GM18508 (cell line): ENCODE results near the gene PLXNA4.
"Not testable (repeated sequence)": the region's sequence is repeated elsewhere in the genome, so short reads cannot be mapped to it uniquely, and the experiment has no call there.

Experiments
- ATAC-seq: cut with Tn5 transposase; IDR thresholded peaks from one replicate; pipeline ENCODE4 v1.9.1; 2021; ENCODE audit warnings: moderate number of reproducible peaks; ENCODE audit not compliant: insufficient read depth, unreplicated experiment

Gene PLXNA4

GRCh38 chr7:132403465-132404110 lies 172.7 kb downstream of the PLXNA4 start:
- no peak for ATAC-seq

- ATAC-seq = no peak
Measured at GRCh38 chr7:132402751-132403245, 173.5 kb downstream of the PLXNA4 start.

- ATAC-seq = no peak
Measured at GRCh38 chr7:132402096-132402495, 174.2 kb downstream of the PLXNA4 start.

- ATAC-seq = no peak
Measured at GRCh38 chr7:132400561-132401142, 175.6 kb downstream of the PLXNA4 start.

- ATAC-seq = no peak
Measured at GRCh38 chr7:132399367-132399766, 176.9 kb downstream of the PLXNA4 start.

GRCh38 chr7:132398253-132398925 lies 177.9 kb downstream of the PLXNA4 start:
- ATAC-seq = no peak

GRCh38 chr7:132397070-132397469 lies 179.2 kb downstream of the PLXNA4 start:
- ATAC-seq = no peak

- ATAC-seq = no peak
Measured at GRCh38 chr7:132395361-132395760, 180.9 kb downstream of the PLXNA4 start.

- no peak for ATAC-seq
Measured at GRCh38 chr7:132394283-132395198, 181.7 kb downstream of the PLXNA4 start.

GRCh38 chr7:132393789-132394261 lies 182.4 kb downstream of the PLXNA4 start:
- ATAC-seq = no peak

- no peak for ATAC-seq
Measured at GRCh38 chr7:132392713-132393112, 183.6 kb downstream of the PLXNA4 start.

- no peak for ATAC-seq
Measured at GRCh38 chr7:132390705-132391104, 185.6 kb downstream of the PLXNA4 start.

- ATAC-seq = not testable (repeated sequence)
Measured at GRCh38 chr7:132390049-132390448, 186.2 kb downstream of the PLXNA4 start.

- no peak for ATAC-seq
Measured at GRCh38 chr7:132388688-132389087, 187.6 kb downstream of the PLXNA4 start.

GRCh38 chr7:132387596-132387995 lies 188.7 kb downstream of the PLXNA4 start:
- no peak for ATAC-seq

GRCh38 chr7:132386201-132386681 lies 190.0 kb downstream of the PLXNA4 start:
- ATAC-seq = no peak

- ATAC-seq = no peak
Measured at GRCh38 chr7:132383962-132384361, 192.3 kb downstream of the PLXNA4 start.

GRCh38 chr7:132381742-132382472 lies 194.4 kb downstream of the PLXNA4 start:
- no peak for ATAC-seq

GRCh38 chr7:132380059-132380458 lies 196.2 kb downstream of the PLXNA4 start:
- no peak for ATAC-seq
